ENCODE data around the gene FRAS1. TPM values are rescaled to one million over a fixed set of nuclear protein-coding genes. Genes with fewer than 3 reads are reported as not detected.

The FRAS1 gene
- total RNA-seq, 1 donor from 2014 or later = 8.8 TPM

DNA sequence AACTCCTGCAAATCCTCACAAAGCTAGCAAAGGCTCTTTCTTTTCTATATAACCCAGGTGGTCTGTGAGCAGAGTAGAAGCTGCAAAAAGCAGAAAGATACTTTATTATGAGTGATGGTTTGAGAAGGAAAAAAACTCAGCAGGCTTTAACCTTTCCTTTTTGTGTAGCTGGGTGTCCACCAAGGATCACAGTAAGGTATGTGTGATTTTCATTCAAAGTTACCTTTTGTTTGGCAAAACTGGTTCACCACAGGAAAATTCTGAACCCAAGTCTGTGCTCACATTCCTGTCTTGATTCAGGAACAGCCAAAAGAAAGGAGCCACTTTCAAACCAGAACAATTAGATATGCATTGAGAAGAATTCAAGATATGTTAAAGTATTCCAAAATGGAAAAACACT lies 35.7 kb downstream of the FRAS1 start:
- H3K27ac ChIP-seq = no peak overlapping the region
- DNase-seq (ENCODE audit: extremely low spot score in 2 of 2) = no peak

GRCh38 chr4:78095081-78095480 lies 38.0 kb downstream of the FRAS1 start:
- H3K4me1 ChIP-seq = no peaks in the 10 kb centered on the region
- no peak overlapping the region for H3K27ac ChIP-seq
- no peaks in the 10 kb centered on the region for H3K27me3 ChIP-seq
- no peaks in the 10 kb centered on the region for H3K36me3 ChIP-seq
- no peaks in the 10 kb centered on the region for H3K9me3 ChIP-seq
- H3K4me3 ChIP-seq = no peak overlapping the region
- TF ChIP-seq POLR2A (IDR thresholded peaks at IDR 0.05) (no peak), POLR2AphosphoS5 (IDR thresholded peaks at IDR 0.05; ENCODE audit: insufficient read depth in 1 of 2, low read depth in 1 of 2) (no peak)
- TF ChIP-seq, protein P1, sequence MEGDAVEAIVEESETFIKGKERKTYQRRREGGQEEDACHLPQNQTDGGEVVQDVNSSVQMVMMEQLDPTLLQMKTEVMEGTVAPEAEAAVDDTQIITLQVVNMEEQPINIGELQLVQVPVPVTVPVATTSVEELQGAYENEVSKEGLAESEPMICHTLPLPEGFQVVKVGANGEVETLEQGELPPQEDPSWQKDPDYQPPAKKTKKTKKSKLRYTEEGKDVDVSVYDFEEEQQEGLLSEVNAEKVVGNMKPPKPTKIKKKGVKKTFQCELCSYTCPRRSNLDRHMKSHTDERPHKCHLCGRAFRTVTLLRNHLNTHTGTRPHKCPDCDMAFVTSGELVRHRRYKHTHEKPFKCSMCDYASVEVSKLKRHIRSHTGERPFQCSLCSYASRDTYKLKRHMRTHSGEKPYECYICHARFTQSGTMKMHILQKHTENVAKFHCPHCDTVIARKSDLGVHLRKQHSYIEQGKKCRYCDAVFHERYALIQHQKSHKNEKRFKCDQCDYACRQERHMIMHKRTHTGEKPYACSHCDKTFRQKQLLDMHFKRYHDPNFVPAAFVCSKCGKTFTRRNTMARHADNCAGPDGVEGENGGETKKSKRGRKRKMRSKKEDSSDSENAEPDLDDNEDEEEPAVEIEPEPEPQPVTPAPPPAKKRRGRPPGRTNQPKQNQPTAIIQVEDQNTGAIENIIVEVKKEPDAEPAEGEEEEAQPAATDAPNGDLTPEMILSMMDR (IDR thresholded peaks at IDR 0.05) = no peak
- no peak for DNase-seq (ENCODE audit: extremely low spot score in 2 of 2)
- intact Hi-C loops (cut with DNase I) = no loop called here

More for the DNA sequence above, 35.7 kb downstream of the FRAS1 start:
- H3K36me3 ChIP-seq = no peaks in the 10 kb centered on the region
- H3K4me3 ChIP-seq = no peak overlapping the region
- H3K9me3 ChIP-seq = no peaks in the 10 kb centered on the region
- no peaks in the 10 kb centered on the region for H3K4me1 ChIP-seq
- no peaks in the 10 kb centered on the region for H3K27me3 ChIP-seq
- intact Hi-C loops (cut with DNase I) = no loop called here
- TF ChIP-seq, protein P1 (IDR thresholded peaks at IDR 0.05) = no peak
- TF ChIP-seq POLR2AphosphoS5 (IDR thresholded peaks at IDR 0.05; ENCODE audit: insufficient read depth in 1 of 2, low read depth in 1 of 2) = no peak
- no peak for TF ChIP-seq POLR2A (IDR thresholded peaks at IDR 0.05)

GRCh38 chr4:78099058-78099457 lies 41.9 kb downstream of the FRAS1 start:
- intact Hi-C loops (cut with DNase I) = no loop called here
- no peaks in the 10 kb centered on the region for H3K4me1 ChIP-seq
- no peaks in the 10 kb centered on the region for H3K9me3 ChIP-seq
- H3K36me3 ChIP-seq = no peaks in the 10 kb centered on the region
- no peaks in the 10 kb centered on the region for H3K27me3 ChIP-seq
- no peak for DNase-seq (ENCODE audit: extremely low spot score in 2 of 2)
- no peak overlapping the region for H3K4me3 ChIP-seq
- TF ChIP-seq, protein P1 (IDR thresholded peaks at IDR 0.05) = no peak
- TF ChIP-seq POLR2AphosphoS5 (IDR thresholded peaks at IDR 0.05; ENCODE audit: insufficient read depth in 1 of 2, low read depth in 1 of 2) = no peak
- TF ChIP-seq POLR2A (IDR thresholded peaks at IDR 0.05) = no peak
- no peak overlapping the region for H3K27ac ChIP-seq

DNA sequence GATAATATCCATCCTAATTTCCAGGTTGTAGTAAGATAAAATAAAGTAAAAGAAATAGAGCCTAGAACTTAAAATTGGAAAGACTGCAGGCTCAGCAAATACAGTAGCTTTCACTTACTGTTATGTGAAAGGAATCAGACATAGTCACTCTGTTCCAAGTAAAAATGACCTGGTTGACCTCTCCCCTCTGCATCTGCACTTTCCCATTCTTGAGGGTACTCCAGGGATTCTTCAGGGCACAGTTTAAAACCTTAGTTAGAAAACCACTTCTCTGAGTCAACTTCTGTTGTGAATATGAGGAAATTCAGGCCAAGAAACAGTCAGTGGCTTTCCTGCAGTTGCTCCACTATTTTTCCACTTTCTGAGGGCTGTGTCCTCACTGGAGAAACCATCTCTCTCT lies 42.9 kb downstream of the FRAS1 start:
- Histone ChIP-seq H3K9me3 (no peaks in the 10 kb centered on the region), H3K4me3 (no peak overlapping the region), H3K36me3 (no peaks in the 10 kb centered on the region), H3K27ac (no peak overlapping the region), H3K27me3 (no peaks in the 10 kb centered on the region), H3K4me1 (no peaks in the 10 kb centered on the region)
- no peak for DNase-seq (ENCODE audit: extremely low spot score in 2 of 2)
- TF ChIP-seq, protein P1 (IDR thresholded peaks at IDR 0.05) = no peak
- TF ChIP-seq POLR2AphosphoS5 (IDR thresholded peaks at IDR 0.05; ENCODE audit: insufficient read depth in 1 of 2, low read depth in 1 of 2) (no peak), POLR2A (IDR thresholded peaks at IDR 0.05) (no peak)
- intact Hi-C loops (cut with DNase I) = no loop called here

- Histone ChIP-seq H3K9me3 (no peaks in the 10 kb centered on the region), H3K4me3 (no peak overlapping the region), H3K27me3 (no peaks in the 10 kb centered on the region), H3K27ac (no peak overlapping the region), H3K4me1 (no peaks in the 10 kb centered on the region), H3K36me3 (no peaks in the 10 kb centered on the region)
- DNase-seq (ENCODE audit: extremely low spot score in 2 of 2) = no peak
- TF ChIP-seq POLR2A (IDR thresholded peaks at IDR 0.05) (no peak), POLR2AphosphoS5 (IDR thresholded peaks at IDR 0.05; ENCODE audit: insufficient read depth in 1 of 2, low read depth in 1 of 2) (no peak)
- TF ChIP-seq, protein P1 (IDR thresholded peaks at IDR 0.05) = no peak
- intact Hi-C loops (cut with DNase I) = no loop called here
These were observed 62.6 kb downstream of the FRAS1 start for GRCh38 chr4:78119698-78120097.

Measured in vagina (tissue), 2 donors.